H9 (cell line): ENCODE results near the gene GPR176. TPM values are rescaled to one million over a fixed set of nuclear protein-coding genes. Genes with fewer than 3 reads are reported as not detected.

Experiments
- DNase-seq: peaks from one replicate; pipeline ENCODE4 v3.0.0-alpha.2; 2017
- H2AFZ ChIP-seq: one replicate; pipeline ENCODE4 v1.6.1; 2013; ENCODE audit warnings: mild to moderate bottlenecking, low read length, control low read depth, moderate library complexity
- H2AK5ac ChIP-seq: 2 replicates; pipeline ENCODE4 v1.6.1; 2013; ENCODE audit warnings: low read length, control low read depth, mixed read lengths; ENCODE audit not compliant: insufficient read length
- H2BK120ac ChIP-seq: one replicate; pipeline ENCODE4 v1.6.1; 2013; ENCODE audit warnings: low read depth, mild to moderate bottlenecking, low read length, control low read depth, inconsistent platforms; ENCODE audit not compliant: poor library complexity, severe bottlenecking
- H2BK12ac ChIP-seq: 2 replicates; pipeline ENCODE4 v1.6.1; 2013; ENCODE audit warnings: low read length, control low read depth, mixed read lengths, low read depth; ENCODE audit not compliant: insufficient read length
- H2BK15ac ChIP-seq: 2 replicates; pipeline ENCODE4 v1.6.1; 2013; ENCODE audit warnings: low read depth, low read length, control low read depth
- H2BK20ac ChIP-seq: one replicate; pipeline ENCODE4 v1.6.1; 2013; ENCODE audit warnings: low read depth, mild to moderate bottlenecking, low read length, control low read depth, inconsistent platforms; ENCODE audit not compliant: poor library complexity, severe bottlenecking
- H2BK5ac ChIP-seq: 2 replicates; pipeline ENCODE4 v1.6.1; 2013; ENCODE audit warnings: low read length, control low read depth, mixed read lengths; ENCODE audit not compliant: insufficient read length
- H3K14ac ChIP-seq: 2 replicates; pipeline ENCODE4 v1.6.1; 2013; ENCODE audit warnings: low read length, control low read depth; ENCODE audit not compliant: insufficient read depth
- H3K18ac ChIP-seq: 2 replicates; pipeline ENCODE4 v1.6.1; 2013; ENCODE audit warnings: low read depth, mild to moderate bottlenecking, mixed read lengths, low read length, control low read depth; ENCODE audit not compliant: insufficient read length
- H3K23ac ChIP-seq: 2 replicates; pipeline ENCODE4 v1.6.1; 2013; ENCODE audit warnings: low read length, control low read depth, mixed read lengths, low read depth; ENCODE audit not compliant: insufficient read length
- H3K23me2 ChIP-seq: 2 replicates; pipeline ENCODE4 v1.6.1; 2013; ENCODE audit warnings: low read depth, mild to moderate bottlenecking, mixed read lengths, low read length, control low read depth; ENCODE audit not compliant: insufficient read length, poor library complexity, severe bottlenecking
- H3K27ac ChIP-seq: 2 replicates; pipeline ENCODE4 v1.5.1; 2013; ENCODE audit warnings: low read length, control low read depth, mixed read lengths, low read depth; ENCODE audit not compliant: insufficient read length
- H3K27me3 ChIP-seq: 2 replicates; pipeline ENCODE4 v1.6.1; 2013; ENCODE audit warnings: low read length, control low read depth, inconsistent platforms; ENCODE audit not compliant: insufficient read depth
- H3K4ac ChIP-seq: 2 replicates; pipeline ENCODE4 v1.6.1; 2013; ENCODE audit warnings: low read depth, mild to moderate bottlenecking, control low read depth, inconsistent platforms, low read length, moderate library complexity
- H3K4me1 ChIP-seq: 2 replicates; pipeline ENCODE4 v1.6.1; 2013; ENCODE audit warnings: low read length, control low read depth, inconsistent platforms; ENCODE audit not compliant: insufficient read depth
- H3K4me2 ChIP-seq: 2 replicates; pipeline ENCODE4 v1.6.1; 2013; ENCODE audit warnings: low read length, control low read depth, mixed read lengths; ENCODE audit not compliant: insufficient read length, insufficient read depth
- H3K56ac ChIP-seq: 2 replicates; pipeline ENCODE4 v1.6.1; 2013; ENCODE audit warnings: low read depth, mild to moderate bottlenecking, mixed read lengths, low read length, control low read depth; ENCODE audit not compliant: insufficient read length
- H3K79me1 ChIP-seq: 2 replicates; pipeline ENCODE4 v1.6.1; 2013; ENCODE audit warnings: low read depth, mild to moderate bottlenecking, moderate library complexity, low read length, control low read depth, inconsistent platforms; ENCODE audit not compliant: insufficient read depth, poor library complexity, severe bottlenecking
- H3K79me2 ChIP-seq: 2 replicates; pipeline ENCODE4 v1.6.1; 2013; ENCODE audit warnings: low read length, control low read depth, inconsistent platforms; ENCODE audit not compliant: insufficient read depth
- H3K9ac ChIP-seq: 2 replicates; pipeline ENCODE4 v1.6.1; 2013; ENCODE audit warnings: low read length, control low read depth, mixed read lengths; ENCODE audit not compliant: insufficient read length; ENCODE audit errors: extremely low read depth
- H3K9me3 ChIP-seq: one replicate; pipeline ENCODE4 v1.6.1; 2013; ENCODE audit warnings: low read depth, low read length, inconsistent platforms; ENCODE audit not compliant: control insufficient read depth
- H3T11ph ChIP-seq: one replicate; pipeline ENCODE4 v1.6.1; 2013; ENCODE audit warnings: mild to moderate bottlenecking, low read length, control low read depth, inconsistent platforms
- H4K20me1 ChIP-seq: one replicate; pipeline ENCODE4 v1.6.1; 2013; ENCODE audit not compliant: control insufficient read depth, insufficient read length, insufficient read depth
- H4K5ac ChIP-seq: 2 replicates; pipeline ENCODE4 v1.6.1; 2013; ENCODE audit warnings: low read depth, mild to moderate bottlenecking, mixed read lengths, low read length, control low read depth; ENCODE audit not compliant: insufficient read length
- H4K8ac ChIP-seq: replicated peaks from 2 replicates; pipeline ENCODE4 v1.6.1; 2013; ENCODE audit warnings: low read length, control low read depth, mixed read lengths, low read depth; ENCODE audit not compliant: insufficient read length
- H4K91ac ChIP-seq: 2 replicates; pipeline ENCODE4 v1.6.1; 2013; ENCODE audit warnings: low read depth, mild to moderate bottlenecking, moderate library complexity, mixed read lengths, low read length, control low read depth; ENCODE audit not compliant: insufficient read length
- H3K27ac Mint-ChIP-seq, 3 experiments: 2 replicates in 2 of 3; 3 replicates in 1 of 3; pipeline ENCODE4 v1.8.0; 2020 to 2021; ENCODE audit warnings: mixed read lengths in 3 of 3, mild to moderate bottlenecking in 1 of 3, moderate library complexity in 1 of 3
- H3K27me3 Mint-ChIP-seq: 2 replicates; pipeline ENCODE4 v1.8.0; 2021; ENCODE audit warnings: low read depth, mild to moderate bottlenecking, moderate library complexity, mixed read lengths
- H3K36me3 Mint-ChIP-seq, 3 experiments: 2 replicates in 2 of 3; 3 replicates in 1 of 3; pipeline ENCODE4 v1.8.0; 2020 to 2021; ENCODE audit warnings: low read depth in 3 of 3, mixed read lengths in 3 of 3; ENCODE audit not compliant: insufficient read depth in 1 of 3
- H3K4me1 Mint-ChIP-seq, 2 experiments: 2 replicates each; pipeline ENCODE4 v1.8.0; 2020; ENCODE audit warnings: mixed read lengths in 2 of 2
- H3K4me3 Mint-ChIP-seq, 2 experiments: 2 replicates in 1 of 2; 3 replicates in 1 of 2; pipeline ENCODE4 v1.8.0; 2020 to 2021; ENCODE audit warnings: mild to moderate bottlenecking in 2 of 2, mixed read lengths in 2 of 2, moderate library complexity in 1 of 2
- H3K9me3 Mint-ChIP-seq, 2 experiments: 2 replicates in 1 of 2; 3 replicates in 1 of 2; pipeline ENCODE4 v1.8.0; 2020; ENCODE audit warnings: mild to moderate bottlenecking in 2 of 2, mixed read lengths in 2 of 2, moderate library complexity in 1 of 2
- CTCF ChIP-seq: fragments of 200-600 bp; sonication (generic); conservative IDR thresholded peaks from 3 replicates; pipeline ENCODE4 v1.8.0; 2021; ENCODE audit warnings: antibody characterized with exemption, mild to moderate bottlenecking
- WGBS: extraction: QIAGEN DNeasy Blood & Tissue Kit; methylation state at CpG from one replicate; pipeline ENCODE4 v1.1.7; 2013; ENCODE audit warnings: missing lambda C conversion rate, low lambda C conversion rate, mixed read lengths; ENCODE audit not compliant: insufficient read length; ENCODE audit errors: extremely low coverage; 5-methylcytosine and 5-hydroxymethylcytosine counted together
- total RNA-seq: library from RNA; stranded (reverse); gene quantifications from 2 replicates; pipeline ENCODE4 v1.2.1, GENCODE V29; 2021

The GPR176 gene
- total RNA-seq, 1 experiment from 2014 or later = 132 TPM

- no peak overlapping the region for H3K4me2 ChIP-seq
- peaks cover 11% of the 10 kb centered on the region for H3K79me1 ChIP-seq
- H2AFZ ChIP-seq = no peak overlapping the region
- Mint-ChIP-seq H3K36me3 (peaks cover 11 to 35% (median 21%) of the 10 kb centered on the region in 3 experiments; a peak in 6 of 7 replicates), H3K4me1 (peaks cover 20 to 28% of the 10 kb centered on the region in 2 experiments), H3K27ac (no peak overlapping the region), H3K9me3 (no peaks in the 10 kb centered on the region), H3K4me3 (no peak overlapping the region), H3K27me3 (no peaks in the 10 kb centered on the region)
- H3K14ac ChIP-seq = no peak overlapping the region
- no peak overlapping the region for H4K91ac ChIP-seq
- no peaks in the 10 kb centered on the region for H3K23me2 ChIP-seq
- no peak overlapping the region for H4K5ac ChIP-seq
- no peak for DNase-seq
- WGBS = no CpG with 5 or more reads among the region's 1 CpG
- no peak overlapping the region for H2BK20ac ChIP-seq
- no peaks in the 10 kb centered on the region for H3K27me3 ChIP-seq
- no peak overlapping the region for H3T11ph ChIP-seq
- no peak overlapping the region for H4K8ac ChIP-seq
- peaks cover 37% of the 10 kb centered on the region; the same call in 1 of the 2 replicates for H3K79me2 ChIP-seq
- no peak overlapping the region for H3K18ac ChIP-seq
- no peak for TF ChIP-seq CTCF
- H3K23ac ChIP-seq = no peak overlapping the region
- no peak overlapping the region for H3K9ac ChIP-seq
- H3K9me3 ChIP-seq = no peaks in the 10 kb centered on the region
- no peak overlapping the region for H2BK15ac ChIP-seq
- H3K4me1 ChIP-seq = peaks cover 6% of the 10 kb centered on the region; the same call in 1 of the 2 replicates
- no peaks in the 10 kb centered on the region for H4K20me1 ChIP-seq
- no peak overlapping the region for H2BK120ac ChIP-seq
- no peak overlapping the region for H2AK5ac ChIP-seq
- H3K27ac ChIP-seq = no peak overlapping the region
- H3K56ac ChIP-seq = no peak overlapping the region
- no peak overlapping the region for H2BK5ac ChIP-seq
- no peak overlapping the region for H2BK12ac ChIP-seq
- H3K4ac ChIP-seq = no peak overlapping the region
Measured at GRCh38 chr15:39878406-39878785, 41.7 kb downstream of the GPR176 start.
